Measurements from ENCODE around the gene CELA3A.
"Not testable (repeated sequence)": the region's sequence is repeated elsewhere in the genome, so short reads cannot be mapped to it uniquely, and the experiment has no call there.

The CELA3A gene

GRCh38 chr1:22001409-22001808 lies at the start of gene CELA3A:
TSS of gene CELA3A (plus strand) at chr1:22001657. CDS start at chr1:22001675, 18 bp downstream.
- H3K27me3 Mint-ChIP-seq: peaks cover 2% of the 10 kb centered on the region
- H3K36me3 Mint-ChIP-seq: no peaks in the 10 kb centered on the region
- no peak within 1 kb of the TSS for H3K27ac Mint-ChIP-seq
- ATAC-seq (ENCODE audit: low read depth): no peak
- H3K9me3 Mint-ChIP-seq: no peaks in the 10 kb centered on the region
- H3K4me3 Mint-ChIP-seq: no peak within 1 kb of the TSS
- no peaks in the 10 kb centered on the region for H3K4me1 Mint-ChIP-seq
- DNase-seq (ENCODE audit: low spot score in 2 of 2): no peak

- no peaks in the 10 kb centered on the region for H3K9me3 Mint-ChIP-seq
- ATAC-seq (ENCODE audit: low read depth) (no peak), DNase-seq (ENCODE audit: low spot score in 2 of 2) (no peak)
- H3K4me1 Mint-ChIP-seq: peaks cover 4% of the 10 kb centered on the region
- no peak overlapping the region for H3K4me3 Mint-ChIP-seq
- H3K36me3 Mint-ChIP-seq: no peaks in the 10 kb centered on the region
- H3K27ac Mint-ChIP-seq: no peak overlapping the region
- peaks cover 6% of the 10 kb centered on the region for H3K27me3 Mint-ChIP-seq
These were observed 48.5 kb upstream of the CELA3A start for GRCh38 chr1:21952786-21953520.

- Mint-ChIP-seq H3K9me3 (no peaks in the 10 kb centered on the region), H3K4me3 (no peak overlapping the region), H3K36me3 (no peaks in the 10 kb centered on the region), H3K27me3 (peaks cover 11% of the 10 kb centered on the region), H3K27ac (no peak overlapping the region), H3K4me1 (peaks cover 4% of the 10 kb centered on the region)
- no peak for DNase-seq (ENCODE audit: low spot score in 2 of 2)
- no peak for ATAC-seq (ENCODE audit: low read depth)
These were observed 46.4 kb upstream of the CELA3A start for GRCh38 chr1:21955058-21955457.

GRCh38 chr1:21955501-21956281 lies 45.8 kb upstream of the CELA3A start:
- H3K27ac Mint-ChIP-seq: no peak overlapping the region
- no peak for ATAC-seq (ENCODE audit: low read depth)
- H3K9me3 Mint-ChIP-seq: no peaks in the 10 kb centered on the region
- H3K27me3 Mint-ChIP-seq: peaks cover 11% of the 10 kb centered on the region
- DNase-seq (ENCODE audit: low spot score in 2 of 2): no peak
- H3K4me3 Mint-ChIP-seq: no peak overlapping the region
- no peaks in the 10 kb centered on the region for H3K36me3 Mint-ChIP-seq
- peaks cover 4% of the 10 kb centered on the region for H3K4me1 Mint-ChIP-seq

- H3K4me1 Mint-ChIP-seq: peaks cover 4% of the 10 kb centered on the region
- H3K27ac Mint-ChIP-seq: no peak overlapping the region
- ATAC-seq (ENCODE audit: low read depth) (peak; percentile 62), DNase-seq (ENCODE audit: low spot score in 2 of 2) (no peak)
- no peaks in the 10 kb centered on the region for H3K36me3 Mint-ChIP-seq
- no peaks in the 10 kb centered on the region for H3K9me3 Mint-ChIP-seq
- peaks cover 11% of the 10 kb centered on the region for H3K27me3 Mint-ChIP-seq
- H3K4me3 Mint-ChIP-seq: no peak overlapping the region
These were observed 44.5 kb upstream of the CELA3A start for GRCh38 chr1:21956720-21957552.

- Mint-ChIP-seq H3K9me3 (no peaks in the 10 kb centered on the region), H3K27ac (no peak overlapping the region), H3K4me1 (peaks cover 8% of the 10 kb centered on the region), H3K36me3 (no peaks in the 10 kb centered on the region), H3K27me3 (peaks cover 13% of the 10 kb centered on the region), H3K4me3 (no peak overlapping the region)
- DNase-seq (ENCODE audit: low spot score in 2 of 2): no peak
- no peak for ATAC-seq (ENCODE audit: low read depth)
These were observed 40.1 kb upstream of the CELA3A start for GRCh38 chr1:21961337-21961736.

- H3K4me3 Mint-ChIP-seq: no peak overlapping the region
- H3K9me3 Mint-ChIP-seq: no peaks in the 10 kb centered on the region
- H3K27me3 Mint-ChIP-seq: peaks cover 15% of the 10 kb centered on the region
- no peaks in the 10 kb centered on the region for H3K36me3 Mint-ChIP-seq
- no peak for DNase-seq (ENCODE audit: low spot score in 2 of 2)
- H3K4me1 Mint-ChIP-seq: peaks cover 8% of the 10 kb centered on the region
- ATAC-seq (ENCODE audit: low read depth): no peak
- H3K27ac Mint-ChIP-seq: no peak overlapping the region
These were observed 39.7 kb upstream of the CELA3A start for GRCh38 chr1:21961799-21962198.

- Mint-ChIP-seq H3K27me3 (peaks cover 8% of the 10 kb centered on the region), H3K27ac (no peak overlapping the region), H3K4me1 (peaks cover 3% of the 10 kb centered on the region), H3K9me3 (no peaks in the 10 kb centered on the region), H3K4me3 (no peak overlapping the region), H3K36me3 (no peaks in the 10 kb centered on the region)
- DNase-seq (ENCODE audit: low spot score in 2 of 2) (peak; percentile 87 to 91), ATAC-seq (ENCODE audit: low read depth) (peak; percentile 97)
These were observed 37.8 kb upstream of the CELA3A start for GRCh38 chr1:21963477-21964217.

- Mint-ChIP-seq H3K4me1 (peaks cover 3% of the 10 kb centered on the region), H3K27me3 (peaks cover 9% of the 10 kb centered on the region), H3K4me3 (no peak overlapping the region), H3K9me3 (no peaks in the 10 kb centered on the region), H3K27ac (no peak overlapping the region), H3K36me3 (no peaks in the 10 kb centered on the region)
- no peak for DNase-seq (ENCODE audit: low spot score in 2 of 2)
- no peak for ATAC-seq (ENCODE audit: low read depth)
These were observed 35.0 kb upstream of the CELA3A start for GRCh38 chr1:21966247-21967000.

GRCh38 chr1:21967216-21967615 lies 34.2 kb upstream of the CELA3A start:
- ATAC-seq (ENCODE audit: low read depth); H3K36me3 Mint-ChIP-seq; H3K9me3 Mint-ChIP-seq; H3K4me3 Mint-ChIP-seq; DNase-seq (ENCODE audit: low spot score in 2 of 2); H3K4me1 Mint-ChIP-seq; H3K27ac Mint-ChIP-seq; H3K27me3 Mint-ChIP-seq: not testable (repeated sequence)

GRCh38 chr1:21969066-21969465 lies 32.4 kb upstream of the CELA3A start:
- H3K4me1 Mint-ChIP-seq; DNase-seq (ENCODE audit: low spot score in 2 of 2); H3K27ac Mint-ChIP-seq; H3K36me3 Mint-ChIP-seq; ATAC-seq (ENCODE audit: low read depth); H3K4me3 Mint-ChIP-seq; H3K9me3 Mint-ChIP-seq; H3K27me3 Mint-ChIP-seq: not testable (repeated sequence)

- DNase-seq (ENCODE audit: low spot score in 2 of 2); H3K9me3 Mint-ChIP-seq; H3K27ac Mint-ChIP-seq; H3K4me3 Mint-ChIP-seq; H3K4me1 Mint-ChIP-seq; ATAC-seq (ENCODE audit: low read depth); H3K36me3 Mint-ChIP-seq; H3K27me3 Mint-ChIP-seq: not testable (repeated sequence)
These were observed 30.9 kb upstream of the CELA3A start for GRCh38 chr1:21970523-21970922.

- not testable (repeated sequence) for H3K9me3 Mint-ChIP-seq; ATAC-seq (ENCODE audit: low read depth); DNase-seq (ENCODE audit: low spot score in 2 of 2); H3K4me3 Mint-ChIP-seq; H3K4me1 Mint-ChIP-seq; H3K27ac Mint-ChIP-seq; H3K27me3 Mint-ChIP-seq; H3K36me3 Mint-ChIP-seq
These were observed 28.4 kb upstream of the CELA3A start for GRCh38 chr1:21972973-21973441.
